DND-41 (cell line): ENCODE data around the gene PHACTR3.

ENCODE experiments used
- ATAC-seq: fragments of 200-7000 bp; cut with Tn5 transposase; 3 replicates; pipeline ENCODE4 v1.9.1; 2021; ENCODE audit warnings: low read depth; ENCODE audit not compliant: insufficient read depth
- DNase-seq: peaks from one replicate; pipeline ENCODE4 v3.0.0-alpha.2; 2020
- H2AFZ ChIP-seq: 2 replicates; pipeline ENCODE4 v1.6.0; 2012; ENCODE audit warnings: low read depth, low read length
- H3K27ac ChIP-seq: 2 replicates; pipeline ENCODE4 v1.5.1; 2012; ENCODE audit warnings: low read length, inconsistent platforms
- H3K27me3 ChIP-seq: fragments of 200-600 bp; sonication (generic); 2 replicates; pipeline ENCODE4 v1.6.0; 2012; ENCODE audit warnings: low read length, mild to moderate bottlenecking, inconsistent platforms; ENCODE audit not compliant: insufficient read depth, poor library complexity
- H3K36me3 ChIP-seq: 2 replicates; pipeline ENCODE4 v1.5.1; 2012; ENCODE audit warnings: low read length, inconsistent platforms; ENCODE audit not compliant: insufficient read depth
- H3K4me1 ChIP-seq: 2 replicates; pipeline ENCODE4 v1.5.1; 2012; ENCODE audit warnings: mild to moderate bottlenecking, low read length; ENCODE audit not compliant: insufficient read depth
- H3K4me2 ChIP-seq: 2 replicates; pipeline ENCODE4 v1.6.0; 2012; ENCODE audit warnings: mild to moderate bottlenecking, moderate library complexity, low read length, inconsistent platforms; ENCODE audit not compliant: insufficient read depth
- H3K4me3 ChIP-seq, 2 experiments: fragments of 200-600 bp in 1 of 2; shearing (Covaris generic) in 1 of 2; 2 replicates each; pipeline ENCODE4 v1.5.1; 2012 to 2016; ENCODE audit warnings: inconsistent platforms in 2 of 2, low read length in 2 of 2, mild to moderate bottlenecking in 2 of 2, low read depth in 1 of 2, moderate library complexity in 1 of 2
- H3K79me2 ChIP-seq: 2 replicates; pipeline ENCODE4 v1.6.0; 2012; ENCODE audit warnings: low read length, inconsistent platforms; ENCODE audit not compliant: insufficient read depth
- H3K9ac ChIP-seq: 2 replicates; pipeline ENCODE4 v1.6.0; 2012; ENCODE audit warnings: low read depth, mild to moderate bottlenecking, inconsistent platforms, low read length, moderate library complexity
- H3K9me3 ChIP-seq: 2 replicates; pipeline ENCODE4 v1.5.1; 2012; ENCODE audit warnings: low read length, moderate library complexity, mild to moderate bottlenecking, inconsistent platforms; ENCODE audit not compliant: insufficient read depth, severe bottlenecking
- H4K20me1 ChIP-seq: 2 replicates; pipeline ENCODE4 v1.6.0; 2012; ENCODE audit warnings: low read length; ENCODE audit not compliant: insufficient read depth
- EZH2 ChIP-seq: IDR thresholded peaks from 3 replicates; pipeline ENCODE4 v1.6.1; 2012; ENCODE audit warnings: borderline replicate concordance, low read depth, mild to moderate bottlenecking, moderate library complexity, low read length, inconsistent platforms; ENCODE audit not compliant: severe bottlenecking
- TF ChIP-seq, protein P1 (sequence below): IDR thresholded peaks from 2 replicates; pipeline ENCODE4 v1.5.1; 2012; ENCODE audit warnings: borderline replicate concordance, low read length, moderate library complexity, mild to moderate bottlenecking; ENCODE audit not compliant: poor library complexity, severe bottlenecking; ENCODE audit errors: extremely low read depth

Gene PHACTR3

DNA sequence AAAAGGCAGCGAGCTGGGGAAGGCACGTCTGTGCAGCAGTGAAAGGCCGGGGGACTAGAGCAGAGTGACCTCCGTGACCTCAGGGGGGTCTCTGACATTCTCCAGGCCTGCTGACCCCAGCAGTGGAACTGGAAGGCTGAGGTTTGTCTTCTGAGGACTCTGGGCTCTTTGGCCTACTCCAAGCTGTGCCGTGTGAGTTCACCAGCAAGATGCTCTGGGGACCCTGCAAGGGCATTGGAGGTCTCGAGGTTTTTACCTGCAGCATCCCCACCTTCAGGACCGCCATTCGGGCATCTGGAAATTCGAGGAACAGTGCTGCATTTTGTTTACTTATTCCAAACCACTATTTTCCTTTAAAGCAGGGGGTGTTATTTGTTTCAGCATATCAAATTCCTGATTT lies 140.9 kb downstream of the PHACTR3 start:
- Histone ChIP-seq H2AFZ (no peak overlapping the region), H3K4me2 (no peak overlapping the region), H3K9me3 (no peaks in the 10 kb centered on the region), H3K79me2 (no peaks in the 10 kb centered on the region), H3K27me3 (peaks cover 20% of the 10 kb centered on the region), H3K9ac (no peak overlapping the region), H4K20me1 (peaks cover 15% of the 10 kb centered on the region; the same call in 1 of the 2 replicates), H3K36me3 (no peaks in the 10 kb centered on the region), H3K27ac (no peak overlapping the region), H3K4me3 (no peak overlapping the region), H3K4me1 (no peaks in the 10 kb centered on the region)
- ATAC-seq (no peak), DNase-seq (no peak)
- TF ChIP-seq, protein P1, sequence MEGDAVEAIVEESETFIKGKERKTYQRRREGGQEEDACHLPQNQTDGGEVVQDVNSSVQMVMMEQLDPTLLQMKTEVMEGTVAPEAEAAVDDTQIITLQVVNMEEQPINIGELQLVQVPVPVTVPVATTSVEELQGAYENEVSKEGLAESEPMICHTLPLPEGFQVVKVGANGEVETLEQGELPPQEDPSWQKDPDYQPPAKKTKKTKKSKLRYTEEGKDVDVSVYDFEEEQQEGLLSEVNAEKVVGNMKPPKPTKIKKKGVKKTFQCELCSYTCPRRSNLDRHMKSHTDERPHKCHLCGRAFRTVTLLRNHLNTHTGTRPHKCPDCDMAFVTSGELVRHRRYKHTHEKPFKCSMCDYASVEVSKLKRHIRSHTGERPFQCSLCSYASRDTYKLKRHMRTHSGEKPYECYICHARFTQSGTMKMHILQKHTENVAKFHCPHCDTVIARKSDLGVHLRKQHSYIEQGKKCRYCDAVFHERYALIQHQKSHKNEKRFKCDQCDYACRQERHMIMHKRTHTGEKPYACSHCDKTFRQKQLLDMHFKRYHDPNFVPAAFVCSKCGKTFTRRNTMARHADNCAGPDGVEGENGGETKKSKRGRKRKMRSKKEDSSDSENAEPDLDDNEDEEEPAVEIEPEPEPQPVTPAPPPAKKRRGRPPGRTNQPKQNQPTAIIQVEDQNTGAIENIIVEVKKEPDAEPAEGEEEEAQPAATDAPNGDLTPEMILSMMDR, result no peak
- TF ChIP-seq EZH2, result no peak

DNA sequence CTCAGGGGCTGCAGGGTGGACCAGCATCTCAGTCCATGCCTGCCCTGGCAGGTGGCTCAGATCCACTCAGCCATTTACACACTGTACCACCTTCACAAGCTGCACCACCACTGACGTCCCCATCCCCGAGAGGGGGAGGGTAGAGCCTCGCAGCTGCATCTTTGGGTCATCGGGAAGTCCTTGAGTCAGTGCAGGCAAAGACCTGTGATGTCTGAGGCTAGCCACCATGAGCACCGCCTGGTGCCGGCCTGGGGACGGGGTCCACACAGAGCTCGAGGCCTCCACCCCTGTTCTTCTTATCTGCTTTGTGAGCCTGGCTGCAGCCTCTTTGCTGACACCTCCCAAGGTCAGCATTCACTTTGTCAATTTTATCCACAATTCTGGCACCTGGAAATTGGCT lies 141.4 kb downstream of the PHACTR3 start:
- H2AFZ ChIP-seq, result no peak overlapping the region
- no peak overlapping the region for H3K4me2 ChIP-seq
- H3K27ac ChIP-seq, result no peak overlapping the region
- no peak for DNase-seq
- no peaks in the 10 kb centered on the region for H3K9me3 ChIP-seq
- no peak overlapping the region for H3K4me3 ChIP-seq
- no peaks in the 10 kb centered on the region for H3K36me3 ChIP-seq
- H4K20me1 ChIP-seq, result peaks cover 20% of the 10 kb centered on the region
- no peaks in the 10 kb centered on the region for H3K79me2 ChIP-seq
- H3K27me3 ChIP-seq, result peaks cover 21% of the 10 kb centered on the region
- ATAC-seq, result no peak
- H3K9ac ChIP-seq, result no peak overlapping the region
- no peaks in the 10 kb centered on the region for H3K4me1 ChIP-seq
- TF ChIP-seq, protein P1, result no peak

DNA sequence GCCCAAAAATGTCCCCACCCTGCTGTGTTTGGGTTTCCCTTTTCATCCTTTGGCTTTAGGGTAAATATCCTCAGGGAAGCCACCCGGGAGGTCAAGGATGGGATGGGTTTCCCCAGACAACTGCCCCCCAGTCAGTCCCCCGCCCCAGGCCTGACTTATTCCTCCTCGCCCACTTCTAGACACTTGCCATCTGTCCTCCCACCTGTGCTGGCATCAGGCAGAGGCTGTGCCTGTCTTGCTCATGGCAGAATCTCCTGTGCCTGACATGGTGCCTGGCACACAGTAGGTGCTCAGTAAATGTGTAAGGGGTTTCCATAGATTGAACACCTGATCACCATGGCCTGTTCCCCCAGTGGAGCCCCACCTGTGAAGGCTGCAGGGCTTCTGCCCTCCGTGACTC lies 141.8 kb downstream of the PHACTR3 start:
- H3K4me1 ChIP-seq, result no peaks in the 10 kb centered on the region
- DNase-seq (no peak), ATAC-seq (no peak)
- H3K9me3 ChIP-seq, result no peaks in the 10 kb centered on the region
- H3K27me3 ChIP-seq, result peaks cover 24% of the 10 kb centered on the region
- H3K4me2 ChIP-seq, result no peak overlapping the region
- no peak overlapping the region for H3K27ac ChIP-seq
- H3K79me2 ChIP-seq, result no peaks in the 10 kb centered on the region
- H4K20me1 ChIP-seq, result peaks cover 23% of the 10 kb centered on the region
- no peak overlapping the region for H3K9ac ChIP-seq
- no peak overlapping the region for H3K4me3 ChIP-seq
- no peak overlapping the region for H2AFZ ChIP-seq
- no peak for TF ChIP-seq EZH2
- TF ChIP-seq, protein P1, result no peak
- H3K36me3 ChIP-seq, result no peaks in the 10 kb centered on the region
